DLD1 (cell line): ENCODE results near the gene SHISA9.

ENCODE experiments used
- in situ Hi-C: cut with HindIII; loops from 2 replicates; pipeline ENCODE4 v1.10.0; 2017; ENCODE audit warnings: low sequenced_read_pairs

The SHISA9 gene

GRCh38 chr16:12942861-12943260 lies 41.5 kb downstream of the SHISA9 start:
- in situ Hi-C loops, result no loop called here

- in situ Hi-C loops, result no loop called here
Measured at GRCh38 chr16:12944300-12944699, 42.9 kb downstream of the SHISA9 start.

GRCh38 chr16:12951392-12951791 lies 50.0 kb downstream of the SHISA9 start:
- in situ Hi-C loops, result no loop called here

- in situ Hi-C loops, result no loop called here
Measured at GRCh38 chr16:12951976-12952375, 50.6 kb downstream of the SHISA9 start.

GRCh38 chr16:12958366-12958765 lies 57.0 kb downstream of the SHISA9 start:
- in situ Hi-C loops, result no loop called here

GRCh38 chr16:12959072-12959471 lies 57.7 kb downstream of the SHISA9 start:
- in situ Hi-C loops, result no loop called here

GRCh38 chr16:12961626-12962025 lies 60.2 kb downstream of the SHISA9 start:
- in situ Hi-C loops, result no loop called here

- in situ Hi-C loops, result no loop called here
Measured at GRCh38 chr16:12964461-12964860, 63.1 kb downstream of the SHISA9 start.

GRCh38 chr16:12965274-12965804 lies 63.9 kb downstream of the SHISA9 start:
- in situ Hi-C loops, result no loop called here

GRCh38 chr16:12971241-12971640 lies 69.8 kb downstream of the SHISA9 start:
- in situ Hi-C loops, result no loop called here

GRCh38 chr16:12972246-12972645 lies 70.8 kb downstream of the SHISA9 start:
- in situ Hi-C loops, result no loop called here

GRCh38 chr16:12975766-12976165 lies 74.4 kb downstream of the SHISA9 start:
- in situ Hi-C loops, result no loop called here

- in situ Hi-C loops, result no loop called here
Measured at GRCh38 chr16:12976496-12976895, 75.1 kb downstream of the SHISA9 start.

GRCh38 chr16:12976936-12977335 lies 75.5 kb downstream of the SHISA9 start:
- in situ Hi-C loops, result no loop called here

GRCh38 chr16:12985516-12985915 lies 84.1 kb downstream of the SHISA9 start:
- in situ Hi-C loops, result no loop called here

GRCh38 chr16:12988071-12988470 lies 86.7 kb downstream of the SHISA9 start:
- in situ Hi-C loops, result no loop called here

GRCh38 chr16:12992066-12992465 lies 90.7 kb downstream of the SHISA9 start:
- in situ Hi-C loops, result no loop called here

- in situ Hi-C loops, result no loop called here
Measured at GRCh38 chr16:12994402-12994801, 93.0 kb downstream of the SHISA9 start.

GRCh38 chr16:12995721-12996372 lies 94.4 kb downstream of the SHISA9 start:
- in situ Hi-C loops, result no loop called here

- in situ Hi-C loops, result no loop called here
Measured at GRCh38 chr16:12998361-12999085, 97.1 kb downstream of the SHISA9 start.

GRCh38 chr16:12999368-12999767 lies 98.0 kb downstream of the SHISA9 start:
- in situ Hi-C loops, result no loop called here

- in situ Hi-C loops, result no loop called here
Measured at GRCh38 chr16:13005721-13006247, 104.4 kb downstream of the SHISA9 start.
